ENCODE measurements around the gene TNFRSF21. TPM values are rescaled to one million over a fixed set of nuclear protein-coding genes. Genes with fewer than 3 reads are reported as not detected.

The TNFRSF21 gene
- total RNA-seq, 1 donor from 2014 or later: 24.2 TPM

- Mint-ChIP-seq H3K27ac (no peak overlapping the region), H3K9me3 (peaks cover 12% of the 10 kb centered on the region), H3K27me3 (ENCODE audit: low read depth) (no peaks in the 10 kb centered on the region), H3K36me3 (no peaks in the 10 kb centered on the region), H3K4me3 (no peak overlapping the region), H3K4me1 (peaks cover 10% of the 10 kb centered on the region)
- TF ChIP-seq, protein P1, sequence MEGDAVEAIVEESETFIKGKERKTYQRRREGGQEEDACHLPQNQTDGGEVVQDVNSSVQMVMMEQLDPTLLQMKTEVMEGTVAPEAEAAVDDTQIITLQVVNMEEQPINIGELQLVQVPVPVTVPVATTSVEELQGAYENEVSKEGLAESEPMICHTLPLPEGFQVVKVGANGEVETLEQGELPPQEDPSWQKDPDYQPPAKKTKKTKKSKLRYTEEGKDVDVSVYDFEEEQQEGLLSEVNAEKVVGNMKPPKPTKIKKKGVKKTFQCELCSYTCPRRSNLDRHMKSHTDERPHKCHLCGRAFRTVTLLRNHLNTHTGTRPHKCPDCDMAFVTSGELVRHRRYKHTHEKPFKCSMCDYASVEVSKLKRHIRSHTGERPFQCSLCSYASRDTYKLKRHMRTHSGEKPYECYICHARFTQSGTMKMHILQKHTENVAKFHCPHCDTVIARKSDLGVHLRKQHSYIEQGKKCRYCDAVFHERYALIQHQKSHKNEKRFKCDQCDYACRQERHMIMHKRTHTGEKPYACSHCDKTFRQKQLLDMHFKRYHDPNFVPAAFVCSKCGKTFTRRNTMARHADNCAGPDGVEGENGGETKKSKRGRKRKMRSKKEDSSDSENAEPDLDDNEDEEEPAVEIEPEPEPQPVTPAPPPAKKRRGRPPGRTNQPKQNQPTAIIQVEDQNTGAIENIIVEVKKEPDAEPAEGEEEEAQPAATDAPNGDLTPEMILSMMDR (IDR thresholded peaks at IDR 0.05; ENCODE audit: unreplicated experiment): no peak
- no peak for DNase-seq (ENCODE audit: low spot score in 2 of 2, unreplicated experiment in 2 of 2)
Observed at GRCh38 chr6:47302043-47302442, 7.7 kb downstream of the TNFRSF21 start.

DNA sequence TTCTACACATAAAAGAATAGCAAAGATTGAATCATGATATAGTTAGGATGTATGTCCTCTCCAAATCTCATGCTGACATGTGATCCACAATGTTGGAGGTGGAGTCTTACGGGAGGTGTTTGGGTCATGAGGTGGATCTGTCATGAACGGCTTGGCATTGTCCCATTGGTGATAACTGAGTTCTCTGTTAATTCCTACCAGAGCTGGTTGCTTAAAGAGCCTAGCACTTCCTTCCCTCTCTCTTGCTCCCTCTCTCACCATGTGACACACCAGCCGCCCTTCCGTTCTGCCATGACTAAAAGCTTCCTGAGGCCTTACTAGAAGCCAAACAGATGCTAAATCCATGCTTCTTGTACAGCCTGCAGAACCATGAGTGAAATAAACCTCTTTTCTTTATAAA is 8.3 kb downstream of the TNFRSF21 start:
- peaks cover 12% of the 10 kb centered on the region for H3K9me3 Mint-ChIP-seq
- TF ChIP-seq, protein P1 (IDR thresholded peaks at IDR 0.05; ENCODE audit: unreplicated experiment): no peak
- H3K36me3 Mint-ChIP-seq: no peaks in the 10 kb centered on the region
- peaks cover 10% of the 10 kb centered on the region for H3K4me1 Mint-ChIP-seq
- no peak overlapping the region for H3K27ac Mint-ChIP-seq
- H3K4me3 Mint-ChIP-seq: no peak overlapping the region
- DNase-seq (ENCODE audit: low spot score in 2 of 2, unreplicated experiment in 2 of 2): no peak
- H3K27me3 Mint-ChIP-seq (ENCODE audit: low read depth): no peaks in the 10 kb centered on the region

DNA sequence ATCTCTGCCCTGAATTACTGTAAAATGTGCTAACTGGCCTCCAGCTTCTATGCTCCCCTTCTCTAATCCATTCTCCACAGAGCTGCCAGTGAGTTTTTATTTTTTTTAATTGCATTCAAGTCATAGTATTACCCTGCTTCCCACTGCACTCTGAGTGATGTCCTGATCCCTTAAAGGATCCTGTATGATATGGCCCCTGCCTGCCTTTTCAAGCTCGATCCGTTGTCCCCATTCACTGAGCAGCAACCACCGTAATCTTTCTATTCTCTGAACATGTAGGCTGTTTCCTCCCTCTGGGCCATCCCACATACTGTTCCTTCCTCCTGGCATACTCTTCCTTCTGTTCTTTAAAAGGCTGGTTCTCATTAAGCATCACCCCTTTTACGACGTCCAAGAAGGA is 9.3 kb downstream of the TNFRSF21 start:
- Mint-ChIP-seq H3K4me1 (peaks cover 10% of the 10 kb centered on the region), H3K36me3 (no peaks in the 10 kb centered on the region), H3K27ac (no peak overlapping the region), H3K4me3 (no peak overlapping the region), H3K9me3 (peaks cover 12% of the 10 kb centered on the region), H3K27me3 (ENCODE audit: low read depth) (no peaks in the 10 kb centered on the region)
- TF ChIP-seq, protein P1 (IDR thresholded peaks at IDR 0.05; ENCODE audit: unreplicated experiment): no peak
- no peak for DNase-seq (ENCODE audit: low spot score in 2 of 2, unreplicated experiment in 2 of 2)

DNA sequence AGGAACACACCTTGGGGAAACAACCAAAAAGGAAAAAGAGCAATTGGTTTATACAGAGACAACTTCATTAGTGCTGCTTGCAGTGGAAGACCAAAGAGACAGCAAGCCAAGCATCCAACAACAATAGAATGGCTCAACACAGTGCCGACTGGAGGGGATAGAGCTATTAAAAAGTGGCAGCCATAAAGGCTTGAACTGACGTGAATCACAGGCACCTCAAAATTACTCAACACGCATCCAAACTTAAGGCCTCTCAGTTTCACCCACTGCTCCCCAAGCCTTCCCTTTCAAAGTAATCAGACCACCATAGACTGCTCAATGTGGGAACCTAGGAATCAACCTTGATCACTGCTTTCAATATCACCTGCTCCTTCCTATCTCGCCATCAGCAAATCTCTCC is 9.7 kb downstream of the TNFRSF21 start:
- Mint-ChIP-seq H3K27ac (no peak overlapping the region), H3K4me3 (no peak overlapping the region), H3K36me3 (no peaks in the 10 kb centered on the region), H3K4me1 (peaks cover 7% of the 10 kb centered on the region), H3K27me3 (ENCODE audit: low read depth) (no peaks in the 10 kb centered on the region), H3K9me3 (peaks cover 12% of the 10 kb centered on the region)
- TF ChIP-seq, protein P1 (IDR thresholded peaks at IDR 0.05; ENCODE audit: unreplicated experiment): no peak
- DNase-seq (ENCODE audit: low spot score in 2 of 2, unreplicated experiment in 2 of 2): no peak

DNA sequence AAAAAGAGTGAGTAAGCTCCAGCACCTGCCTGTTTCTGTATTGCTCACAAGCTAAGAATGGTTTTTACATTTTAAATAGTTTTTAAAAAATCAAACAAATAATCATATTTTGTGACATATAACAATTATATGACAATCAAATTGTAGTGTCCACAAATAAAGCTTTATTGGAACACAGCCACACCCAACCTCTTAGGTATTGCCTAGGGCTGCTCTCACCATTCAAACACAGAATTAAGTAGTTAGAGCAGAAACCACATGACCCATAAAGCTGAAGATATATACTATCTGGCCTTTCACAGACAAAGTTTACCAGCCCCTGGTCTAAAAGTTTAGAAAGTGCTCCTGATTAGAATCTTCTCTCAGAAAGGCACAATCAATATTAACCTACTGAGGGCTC is 11.2 kb downstream of the TNFRSF21 start:
- Mint-ChIP-seq H3K9me3 (peaks cover 16% of the 10 kb centered on the region), H3K27ac (no peak overlapping the region), H3K4me3 (no peak overlapping the region), H3K36me3 (no peaks in the 10 kb centered on the region), H3K27me3 (ENCODE audit: low read depth) (no peaks in the 10 kb centered on the region), H3K4me1 (no peaks in the 10 kb centered on the region)
- DNase-seq (ENCODE audit: low spot score in 2 of 2, unreplicated experiment in 2 of 2): no peak
- TF ChIP-seq, protein P1 (IDR thresholded peaks at IDR 0.05; ENCODE audit: unreplicated experiment): no peak

GRCh38 chr6:47294990-47295389 is 14.7 kb downstream of the TNFRSF21 start:
- Mint-ChIP-seq H3K27ac (no peak overlapping the region), H3K36me3 (peaks cover 1% of the 10 kb centered on the region), H3K4me1 (peaks cover 2% of the 10 kb centered on the region), H3K9me3 (peaks cover 9% of the 10 kb centered on the region), H3K4me3 (no peak overlapping the region), H3K27me3 (ENCODE audit: low read depth) (no peaks in the 10 kb centered on the region)
- no peak for DNase-seq (ENCODE audit: low spot score in 2 of 2, unreplicated experiment in 2 of 2)
- TF ChIP-seq, protein P1 (IDR thresholded peaks at IDR 0.05; ENCODE audit: unreplicated experiment): no peak
